SK-N-SH (cell line): ENCODE measurements around the gene COQ6.

ENCODE experiments used
- CHD2 ChIP-seq: fragments of 150-350 bp; IDR thresholded peaks from 2 replicates; pipeline ENCODE4 v1.6.1; 2018; ENCODE audit warnings: low read length; ENCODE audit not compliant: partially characterized antibody
- CTCF ChIP-seq: fragments of 200-600 bp; sonication (generic); IDR thresholded peaks from 2 replicates; pipeline ENCODE4 v1.6.1; 2017; ENCODE audit warnings: antibody characterized with exemption, mild to moderate bottlenecking, moderate library complexity
- RCOR1 ChIP-seq: fragments of 150-350 bp; IDR thresholded peaks from 2 replicates; pipeline ENCODE4 v1.6.1; 2017; ENCODE audit warnings: antibody characterized with exemption, low read length
- REST ChIP-seq: IDR thresholded peaks from 2 replicates; pipeline ENCODE4 v1.6.1; 2012; ENCODE audit warnings: mild to moderate bottlenecking, low read depth, low read length, moderate library complexity
- RFX5 ChIP-seq: IDR thresholded peaks from 2 replicates; pipeline ENCODE4 v1.6.1; 2012; ENCODE audit warnings: mild to moderate bottlenecking, improper control_type of control experiment, low read length
- SIN3A ChIP-seq: IDR thresholded peaks from 2 replicates; pipeline ENCODE4 v1.6.1; 2012; ENCODE audit warnings: low read depth, mild to moderate bottlenecking, low read length, moderate library complexity, borderline replicate concordance
- TAF1 ChIP-seq: IDR thresholded peaks from 2 replicates; pipeline ENCODE4 v1.6.1; 2012; ENCODE audit warnings: low read depth, mild to moderate bottlenecking, low read length, moderate library complexity, borderline replicate concordance
- TCF12 ChIP-seq: IDR thresholded peaks from 2 replicates; pipeline ENCODE4 v1.4.0; 2012
- ZBTB33 ChIP-seq: IDR thresholded peaks from 2 replicates; pipeline ENCODE4 v1.4.0; 2012; ENCODE audit warnings: low read depth, borderline replicate concordance

- TF ChIP-seq RFX5 (no peak), CTCF (no peak), TAF1 (no peak), ZBTB33 (no peak), REST (no peak), CHD2 (no peak), TCF12 (no peak), RCOR1 (no peak), SIN3A (no peak)
Observed at GRCh38 chr14:73996731-73997107, 46.6 kb downstream of the COQ6 start.
